ENCODE data around the gene GNL3. TPM values are rescaled to one million over a fixed set of nuclear protein-coding genes. Genes with fewer than 3 reads are reported as not detected.
A peak's percentile ranks its signal among the peaks of the same experiment; 100 is the strongest.
"Not testable (repeated sequence)": the region's sequence is repeated elsewhere in the genome, so short reads cannot be mapped to it uniquely, and the experiment has no call there.

The GNL3 gene
- polyA plus RNA-seq, 3 donors, result 95.2 to 107 (median 98.3) TPM

GRCh38 chr3:52715714-52716305 is 30.0 kb downstream of the GNL3 start:
- no peak for DNase-seq (ENCODE audit: low read depth in 3 of 3, low spot score in 2 of 3)

GRCh38 chr3:52719618-52720017 is 33.8 kb downstream of the GNL3 start:
- no peak for DNase-seq (ENCODE audit: low read depth in 3 of 3, low spot score in 2 of 3)

DNA sequence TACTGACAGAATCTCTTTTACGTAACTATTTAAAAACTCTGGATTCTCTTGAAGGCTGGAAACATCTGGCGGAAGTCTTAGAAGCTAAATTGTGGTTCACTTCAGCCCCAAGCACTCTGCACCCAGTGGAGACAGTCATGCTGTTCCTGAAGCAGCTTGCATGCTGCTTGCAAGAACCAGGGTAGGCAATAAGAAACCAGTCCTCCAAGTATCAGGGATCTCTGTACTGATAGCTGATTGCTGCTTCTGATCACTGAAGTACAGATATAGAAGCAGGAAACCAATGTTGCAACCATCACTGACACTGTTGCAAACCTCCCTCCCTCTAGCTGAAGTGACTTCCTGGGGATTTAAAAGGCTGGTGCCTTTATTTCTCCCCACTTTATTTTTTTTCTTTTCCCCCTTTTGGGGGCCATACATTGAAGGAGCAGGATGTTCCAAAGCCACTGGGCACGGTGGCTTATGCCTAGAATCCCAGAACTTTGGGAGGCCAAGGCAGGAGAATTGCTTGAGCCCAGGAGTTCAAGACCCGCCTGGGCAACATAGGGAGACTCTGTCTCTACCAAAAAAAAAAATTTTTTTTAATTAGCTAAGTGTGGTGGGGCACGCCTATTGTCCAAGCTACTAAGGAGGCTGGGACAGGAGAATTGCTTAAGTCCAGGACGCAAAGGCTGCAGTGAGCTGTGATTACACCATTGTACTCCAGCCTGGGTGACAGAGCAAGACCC is 35.3 kb downstream of the GNL3 start:
- no peak for DNase-seq (ENCODE audit: low read depth in 3 of 3, low spot score in 2 of 3)

DNA sequence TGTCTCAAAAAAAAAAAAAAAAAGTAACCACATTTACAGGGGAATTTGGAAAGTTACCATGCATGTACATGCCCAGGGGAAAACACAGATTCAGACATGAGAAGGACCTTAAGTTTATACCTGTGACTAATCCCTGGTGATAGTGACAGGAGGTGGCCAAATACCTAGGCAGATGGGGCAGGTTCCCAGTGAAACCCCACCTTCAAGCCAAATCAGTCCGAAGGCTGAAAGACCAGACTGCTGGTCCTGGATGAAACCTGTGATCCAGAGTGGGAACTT is 35.8 kb downstream of the GNL3 start:
- DNase-seq (ENCODE audit: low read depth in 3 of 3, low spot score in 2 of 3), result no peak

GRCh38 chr3:52722491-52722890 is 36.7 kb downstream of the GNL3 start:
- DNase-seq (ENCODE audit: low read depth in 3 of 3, low spot score in 2 of 3), result no peak

GRCh38 chr3:52723935-52724334 is 38.1 kb downstream of the GNL3 start:
- DNase-seq (ENCODE audit: low read depth in 3 of 3, low spot score in 2 of 3), result no peak

DNA sequence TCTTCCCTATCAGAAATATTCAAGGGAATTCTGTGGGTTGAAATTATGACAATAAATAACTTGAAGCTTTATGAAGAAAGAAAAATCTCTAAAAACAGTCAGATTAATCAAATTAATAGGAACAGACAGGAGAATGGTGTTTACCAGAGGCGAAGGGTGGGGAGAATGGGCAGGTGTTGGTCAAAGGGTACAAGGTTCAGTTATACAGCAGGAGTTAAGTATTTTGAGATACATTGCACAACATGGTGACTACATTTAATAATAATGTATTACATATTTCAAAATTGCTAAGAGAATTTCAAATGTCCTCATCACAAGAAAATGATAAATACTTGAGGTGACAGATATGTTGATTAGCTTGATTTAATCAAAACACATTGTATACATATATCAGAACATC is 38.7 kb downstream of the GNL3 start:
- no peak for DNase-seq (ENCODE audit: low read depth in 3 of 3, low spot score in 2 of 3)

- not testable (repeated sequence) for DNase-seq (ENCODE audit: low read depth in 3 of 3, low spot score in 2 of 3)
Observed at GRCh38 chr3:52728753-52729152, 42.9 kb downstream of the GNL3 start.

DNA sequence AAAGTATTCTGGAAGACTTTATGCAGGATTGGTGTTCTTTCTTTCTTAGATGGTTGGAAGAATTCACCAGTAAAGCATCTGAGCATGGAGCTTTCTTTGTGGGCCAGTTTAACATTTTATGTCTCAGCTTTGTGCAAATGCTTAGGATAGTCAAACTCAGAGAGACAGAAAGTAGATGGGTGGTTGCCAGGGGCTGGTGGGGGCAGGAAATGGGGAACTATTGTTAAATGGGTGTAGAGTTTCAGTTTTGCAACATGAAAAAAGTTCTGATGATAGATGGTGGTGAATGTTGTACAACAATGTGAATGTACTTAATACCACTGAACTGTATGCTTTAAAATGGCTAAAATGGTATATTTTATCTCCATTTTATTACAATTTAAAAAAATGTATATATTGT is 44.8 kb downstream of the GNL3 start:
- DNase-seq (ENCODE audit: low read depth in 3 of 3, low spot score in 2 of 3), result no peak

DNA sequence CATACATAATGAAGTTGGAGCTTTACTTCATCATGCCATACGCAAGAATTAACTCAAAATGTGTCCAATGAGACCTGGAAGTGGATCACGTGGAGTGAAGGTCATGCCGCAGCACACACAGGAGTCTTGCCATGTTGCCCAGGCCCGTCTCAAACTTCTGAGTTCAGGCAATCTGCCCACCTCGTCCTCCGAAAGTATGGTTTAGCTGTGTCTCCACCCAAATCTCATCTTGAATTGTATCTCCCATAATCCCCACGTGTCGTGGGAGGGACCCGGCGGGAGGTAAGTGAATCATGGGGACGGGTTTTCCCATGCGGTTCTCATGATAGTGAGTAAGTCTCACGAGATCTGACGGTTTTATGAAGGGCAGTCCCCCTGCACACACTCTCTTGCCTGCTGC is 45.8 kb downstream of the GNL3 start:
- no peak for DNase-seq (ENCODE audit: low read depth in 3 of 3, low spot score in 2 of 3)

DNA sequence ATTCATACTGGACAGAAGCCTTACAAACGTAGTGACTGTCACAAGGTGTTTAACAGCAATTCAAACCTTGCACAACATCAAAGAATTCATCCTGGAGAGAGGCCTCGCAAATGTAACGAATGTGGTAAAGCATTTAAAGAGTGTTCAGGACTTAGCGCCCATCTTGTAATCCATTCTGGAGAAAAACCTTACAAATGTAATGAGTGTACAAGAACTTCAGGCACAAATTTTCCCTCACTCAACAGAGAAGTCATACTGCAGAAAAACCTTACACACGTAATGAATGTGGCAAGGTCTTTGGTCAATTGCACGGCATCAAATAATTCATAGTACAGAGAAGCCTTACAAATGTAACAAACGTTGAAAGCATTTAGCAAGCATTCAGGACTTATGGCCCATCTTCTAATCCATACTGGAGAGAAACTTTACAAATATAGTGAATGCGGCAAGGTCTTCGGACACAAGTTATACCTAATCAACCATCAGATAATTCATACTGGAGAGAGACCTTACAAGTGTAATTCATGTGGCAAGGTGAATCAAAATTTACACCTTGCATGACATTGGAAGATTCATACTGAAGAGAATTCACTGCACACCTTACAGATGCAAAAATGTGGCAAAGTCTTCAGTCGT is 47.5 kb downstream of the GNL3 start:
- no peak for DNase-seq (ENCODE audit: low read depth in 3 of 3, low spot score in 2 of 3)

- no peak for DNase-seq (ENCODE audit: low read depth in 3 of 3, low spot score in 2 of 3)
Observed at GRCh38 chr3:52739730-52740129, 53.9 kb downstream of the GNL3 start.

DNA sequence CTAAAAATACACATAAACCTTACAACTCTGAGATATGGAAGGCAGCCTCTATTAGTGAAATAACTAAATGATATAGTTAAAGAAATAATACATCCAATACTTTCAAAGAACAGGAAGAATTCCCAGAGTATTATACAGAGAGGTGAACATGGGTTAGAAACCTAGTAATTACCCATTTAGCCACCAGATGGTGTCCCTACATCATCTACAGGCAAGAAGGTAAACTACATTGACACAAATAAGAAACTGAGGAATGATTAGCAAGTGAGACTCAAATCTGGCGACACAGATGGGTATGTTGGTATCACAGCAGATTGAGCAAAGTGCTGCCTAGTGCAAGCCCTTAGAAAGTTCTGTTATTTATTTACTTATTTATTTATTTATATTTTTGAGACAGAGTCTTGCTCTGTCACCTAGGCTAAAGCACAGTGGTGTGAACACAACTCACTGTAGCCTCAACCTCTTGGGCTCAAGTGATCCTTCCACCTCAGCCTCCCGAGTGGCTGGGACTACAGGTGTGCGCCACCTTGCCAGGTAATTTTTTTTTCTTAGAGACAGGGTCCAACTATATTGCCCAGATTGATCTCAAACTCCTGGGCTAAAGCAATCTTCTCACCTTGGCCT is 56.7 kb downstream of the GNL3 start:
- peak in 1 of 3 donors; percentile 12 for DNase-seq (ENCODE audit: low read depth in 3 of 3, low spot score in 2 of 3)

GRCh38 chr3:52743152-52743551 is 57.3 kb downstream of the GNL3 start:
- no peak for DNase-seq (ENCODE audit: low read depth in 3 of 3, low spot score in 2 of 3)

- DNase-seq (ENCODE audit: low read depth in 3 of 3, low spot score in 2 of 3), result no peak
Observed at GRCh38 chr3:52743721-52744120, 57.9 kb downstream of the GNL3 start.

Other genes starting within 250 kb of the GNL3 start
- gene SEMA3G, start 240.9 kb upstream of the GNL3 start, polyA plus RNA-seq (ENCODE audit: insufficient read length in 3 of 3), result 10 to 100 TPM; 27.2 to 31.3 (median 29.1) TPM
- 1 to 10 TPM; 8.8 to 9.6 (median 9.6) TPM for gene TNNC1, start 232.0 kb upstream of the GNL3 start, polyA plus RNA-seq (ENCODE audit: insufficient read length in 3 of 3)
- 10 to 100 TPM; 80.0 to 97.7 (median 88.3) TPM for gene NISCH, start 230.4 kb upstream of the GNL3 start, polyA plus RNA-seq (ENCODE audit: insufficient read length in 3 of 3)
- gene STAB1, start 190.7 kb upstream of the GNL3 start, polyA plus RNA-seq (ENCODE audit: insufficient read length in 3 of 3), result 10 to 100 TPM; 30.5 to 34.8 (median 34.8) TPM
- 100 to 1,000 TPM; 142 to 162 (median 158) TPM for gene NT5DC2, start 152.2 kb upstream of the GNL3 start, polyA plus RNA-seq (ENCODE audit: insufficient read length in 3 of 3)
- gene UQCC5, start 149.4 kb upstream of the GNL3 start, polyA plus RNA-seq (ENCODE audit: insufficient read length in 3 of 3), result 10 to 100 TPM; 15.2 to 17.2 (median 15.2) TPM
- gene PBRM1, start 119 bp upstream of the GNL3 start, polyA plus RNA-seq (ENCODE audit: insufficient read length in 3 of 3), result 10 to 100 TPM; 56.4 to 63.4 (median 58.7) TPM
- 100 to 1,000 TPM; 140 to 150 (median 147) TPM for gene GLT8D1, start 19.8 kb downstream of the GNL3 start, polyA plus RNA-seq (ENCODE audit: insufficient read length in 3 of 3)
- gene SPCS1, start 20.1 kb downstream of the GNL3 start, polyA plus RNA-seq (ENCODE audit: insufficient read length in 3 of 3), result 100 to 1,000 TPM; 166 to 171 (median 169) TPM
- gene NEK4, start 84.9 kb downstream of the GNL3 start, polyA plus RNA-seq (ENCODE audit: insufficient read length in 3 of 3), result 10 to 100 TPM; 24.2 to 28.7 (median 27.3) TPM
- under 1 TPM in 2 of 3 donors, not detected in 1; 0.35 to 0.48 TPM for gene ITIH1, start 91.6 kb downstream of the GNL3 start, polyA plus RNA-seq (ENCODE audit: insufficient read length in 3 of 3)
- 1 to 10 TPM; 4.1 to 6.0 (median 5.1) TPM for gene ITIH3, start 108.8 kb downstream of the GNL3 start, polyA plus RNA-seq (ENCODE audit: insufficient read length in 3 of 3)
- gene ITIH4, start 144.6 kb downstream of the GNL3 start, polyA plus RNA-seq (ENCODE audit: insufficient read length in 3 of 3), result 1 to 10 TPM; 4.3 to 7.0 (median 5.2) TPM
- under 1 TPM in 2 of 3 donors, not detected in 1; 0.22 to 0.45 TPM for gene MUSTN1, start 149.0 kb downstream of the GNL3 start, polyA plus RNA-seq (ENCODE audit: insufficient read length in 3 of 3)
- gene STIMATE, start 211.5 kb downstream of the GNL3 start, polyA plus RNA-seq (ENCODE audit: insufficient read length in 3 of 3), result 10 to 100 TPM; 14.7 to 15.8 (median 15.2) TPM